ENCODE data around the gene RIPOR1. TPM values are rescaled to one million over a fixed set of nuclear protein-coding genes. Genes with fewer than 3 reads are reported as not detected.

Gene RIPOR1, protein sequence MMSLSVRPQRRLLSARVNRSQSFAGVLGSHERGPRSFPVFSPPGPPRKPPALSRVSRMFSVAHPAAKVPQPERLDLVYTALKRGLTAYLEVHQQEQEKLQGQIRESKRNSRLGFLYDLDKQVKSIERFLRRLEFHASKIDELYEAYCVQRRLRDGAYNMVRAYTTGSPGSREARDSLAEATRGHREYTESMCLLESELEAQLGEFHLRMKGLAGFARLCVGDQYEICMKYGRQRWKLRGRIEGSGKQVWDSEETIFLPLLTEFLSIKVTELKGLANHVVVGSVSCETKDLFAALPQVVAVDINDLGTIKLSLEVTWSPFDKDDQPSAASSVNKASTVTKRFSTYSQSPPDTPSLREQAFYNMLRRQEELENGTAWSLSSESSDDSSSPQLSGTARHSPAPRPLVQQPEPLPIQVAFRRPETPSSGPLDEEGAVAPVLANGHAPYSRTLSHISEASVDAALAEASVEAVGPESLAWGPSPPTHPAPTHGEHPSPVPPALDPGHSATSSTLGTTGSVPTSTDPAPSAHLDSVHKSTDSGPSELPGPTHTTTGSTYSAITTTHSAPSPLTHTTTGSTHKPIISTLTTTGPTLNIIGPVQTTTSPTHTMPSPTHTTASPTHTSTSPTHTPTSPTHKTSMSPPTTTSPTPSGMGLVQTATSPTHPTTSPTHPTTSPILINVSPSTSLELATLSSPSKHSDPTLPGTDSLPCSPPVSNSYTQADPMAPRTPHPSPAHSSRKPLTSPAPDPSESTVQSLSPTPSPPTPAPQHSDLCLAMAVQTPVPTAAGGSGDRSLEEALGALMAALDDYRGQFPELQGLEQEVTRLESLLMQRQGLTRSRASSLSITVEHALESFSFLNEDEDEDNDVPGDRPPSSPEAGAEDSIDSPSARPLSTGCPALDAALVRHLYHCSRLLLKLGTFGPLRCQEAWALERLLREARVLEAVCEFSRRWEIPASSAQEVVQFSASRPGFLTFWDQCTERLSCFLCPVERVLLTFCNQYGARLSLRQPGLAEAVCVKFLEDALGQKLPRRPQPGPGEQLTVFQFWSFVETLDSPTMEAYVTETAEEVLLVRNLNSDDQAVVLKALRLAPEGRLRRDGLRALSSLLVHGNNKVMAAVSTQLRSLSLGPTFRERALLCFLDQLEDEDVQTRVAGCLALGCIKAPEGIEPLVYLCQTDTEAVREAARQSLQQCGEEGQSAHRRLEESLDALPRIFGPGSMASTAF
- polyA plus RNA-seq (2012; ENCODE audit: low read depth, missing spikeins) = 11.4 TPM

GRCh38 chr16:67528222-67528869 is at the start of gene RIPOR1:
RIPOR1 (plus strand) TSS chr16:67528829; CDS start chr16:67538447, 9,618 bp downstream.
- peak; percentile 66 for DNase-seq (ENCODE audit: insufficient read length, low spot score)
- TF ChIP-seq SPI1 (IDR thresholded peaks at IDR 0.05; ENCODE audit: low read depth, low read length) (no peak), PAX5 (IDR thresholded peaks at IDR 0.05; ENCODE audit: insufficient read depth, low read length, severe bottlenecking) (no peak), TAF1 (IDR thresholded peaks at IDR 0.05; ENCODE audit: low read depth, low read length) (no peak), POLR2AphosphoS5 (IDR thresholded peaks at IDR 0.05; ENCODE audit: low read depth, low read length) (no peak), POU2F2 (IDR thresholded peaks at IDR 0.05; ENCODE audit: low read depth, low read length) (no peak), POLR2A (IDR thresholded peaks at IDR 0.05; ENCODE audit: low read depth, low read length) (no peak)
- FAIRE-seq = no peak

DNA sequence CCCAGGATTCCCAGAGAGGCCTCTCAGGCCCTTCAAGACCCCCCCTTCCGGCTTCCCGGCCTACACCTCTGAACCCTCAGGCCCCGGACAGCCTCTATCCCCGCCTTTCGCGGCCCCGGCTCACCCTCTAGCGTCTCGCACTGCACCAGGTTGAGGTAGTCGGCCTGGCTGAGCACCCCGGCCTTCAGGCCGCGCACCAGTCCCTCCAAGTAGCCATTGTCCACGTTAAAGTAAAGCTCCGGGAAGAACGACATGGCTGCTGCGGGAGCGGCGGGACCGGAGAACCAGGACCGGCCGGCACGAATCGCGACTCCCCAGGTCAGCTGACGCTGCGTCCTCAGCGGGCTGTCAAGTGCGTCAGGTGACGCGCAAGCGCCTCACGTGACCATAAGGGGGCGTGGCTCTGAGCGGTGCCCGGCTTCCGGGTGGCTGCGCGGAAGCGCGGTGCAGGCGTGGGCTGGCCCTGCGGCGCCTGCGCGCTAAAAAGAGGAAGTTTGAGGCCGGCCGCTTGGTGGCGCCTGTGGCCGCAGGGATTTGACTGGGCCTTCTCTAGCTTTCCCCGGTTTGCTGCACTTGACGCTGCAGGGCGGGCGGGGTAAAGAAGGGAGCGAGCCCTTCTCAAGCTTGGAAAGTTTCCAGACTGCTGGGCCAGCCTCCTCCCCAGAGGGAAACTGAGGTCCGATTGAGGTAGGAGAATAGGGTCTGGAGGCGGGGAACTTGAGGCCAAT is 47.6 kb upstream of the RIPOR1 start, which contains the start of gene ATP6V0D1:
Gene ATP6V0D1 (minus strand): TSS at position 325 of the 728 bp plus-strand sequence. CDS start 71 bp downstream, at position 254.
- peak; percentile 97 for DNase-seq (ENCODE audit: insufficient read length, low spot score)
- peak; percentile 96 for FAIRE-seq
- TF ChIP-seq SPI1 (IDR thresholded peaks at IDR 0.05; ENCODE audit: low read depth, low read length) = peak; percentile 74
- peak; percentile 74; the same call in 1 of the 2 replicates for TF ChIP-seq TAF1 (IDR thresholded peaks at IDR 0.05; ENCODE audit: low read depth, low read length)
- TF ChIP-seq POU2F2 (IDR thresholded peaks at IDR 0.05; ENCODE audit: low read depth, low read length) = peak; percentile 13; the same call in 1 of the 2 replicates
- peak; percentile 81 for TF ChIP-seq POLR2A (IDR thresholded peaks at IDR 0.05; ENCODE audit: low read depth, low read length)
- peak; percentile 52; the same call in 1 of the 2 replicates for TF ChIP-seq POLR2AphosphoS5 (IDR thresholded peaks at IDR 0.05; ENCODE audit: low read depth, low read length)
- TF ChIP-seq PAX5 (IDR thresholded peaks at IDR 0.05; ENCODE audit: insufficient read depth, low read length, severe bottlenecking) = peak; percentile 56

DNA sequence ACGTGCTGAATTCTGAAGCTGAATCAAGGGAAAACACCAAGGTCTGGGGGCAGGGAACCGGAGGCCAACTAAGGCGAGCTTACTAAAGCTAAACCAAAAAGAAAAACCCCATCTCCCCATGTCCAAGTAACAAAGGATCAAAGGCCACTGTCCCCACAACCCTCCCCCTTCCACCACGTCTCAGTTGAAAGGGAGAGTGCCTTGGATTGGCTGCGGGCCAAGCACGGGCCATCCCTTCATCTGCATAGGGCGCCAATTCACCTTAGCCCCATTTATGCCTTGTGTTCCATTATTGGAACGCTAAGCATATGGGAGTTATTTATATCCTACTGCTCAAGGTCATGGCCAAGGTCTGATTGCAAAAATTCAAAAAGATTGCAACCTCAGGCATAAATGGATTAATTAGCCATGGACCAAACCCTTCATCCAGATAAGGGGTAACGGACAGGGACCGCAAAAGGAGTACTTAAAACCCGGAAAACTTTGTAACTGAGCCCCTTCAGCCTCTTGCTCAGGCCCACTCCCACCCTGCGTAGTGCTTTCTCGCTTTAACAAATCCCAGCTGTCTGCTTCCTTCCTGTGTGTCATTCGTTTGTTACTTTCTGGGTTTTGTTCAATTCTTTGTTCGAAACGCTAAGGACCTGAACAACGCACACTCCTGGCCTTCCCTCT is 46.9 kb upstream of the RIPOR1 start:
- no peak for DNase-seq (ENCODE audit: insufficient read length, low spot score)
- no peak for FAIRE-seq

GRCh38 chr16:67482233-67482924 is 46.2 kb upstream of the RIPOR1 start:
- DNase-seq (ENCODE audit: insufficient read length, low spot score) (no peak), FAIRE-seq (no peak)

More for the DNA sequence above, 46.9 kb upstream of the RIPOR1 start:
- no peak for TF ChIP-seq POLR2A (IDR thresholded peaks at IDR 0.05; ENCODE audit: low read depth, low read length)
- no peak for TF ChIP-seq PAX5 (IDR thresholded peaks at IDR 0.05; ENCODE audit: insufficient read depth, low read length, severe bottlenecking)
- TF ChIP-seq POLR2AphosphoS5 (IDR thresholded peaks at IDR 0.05; ENCODE audit: low read depth, low read length) = no peak
- no peak for TF ChIP-seq SPI1 (IDR thresholded peaks at IDR 0.05; ENCODE audit: low read depth, low read length)
- TF ChIP-seq TAF1 (IDR thresholded peaks at IDR 0.05; ENCODE audit: low read depth, low read length) = no peak
- TF ChIP-seq POU2F2 (IDR thresholded peaks at IDR 0.05; ENCODE audit: low read depth, low read length) = no peak

DNA sequence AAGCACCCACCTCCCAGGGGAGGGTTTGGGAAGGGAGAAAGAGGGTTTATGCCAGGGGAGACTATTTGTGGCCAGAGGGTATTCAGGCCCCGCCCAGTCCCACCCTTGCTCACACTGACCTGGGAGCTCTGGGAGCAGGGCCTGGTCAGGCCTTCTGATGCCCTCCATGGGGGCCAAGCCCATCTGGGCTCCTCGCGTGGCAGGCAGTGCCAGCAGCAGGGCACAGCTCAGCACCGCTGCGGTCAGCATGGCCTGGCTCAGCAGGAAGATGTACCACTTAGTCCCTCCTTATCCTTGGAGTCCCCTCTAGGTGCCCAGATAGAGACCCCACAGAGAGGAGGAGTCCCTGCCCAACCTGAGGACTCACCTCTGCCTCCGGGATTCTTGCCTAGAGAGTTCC is 45.5 kb upstream of the RIPOR1 start, which contains the start of gene AGRP:
Gene AGRP (minus strand): TSS at position 398 of the 400 bp plus-strand sequence. CDS start 149 bp downstream, at position 249.
- no peak for FAIRE-seq
- TF ChIP-seq TAF1 (IDR thresholded peaks at IDR 0.05; ENCODE audit: low read depth, low read length) (no peak), POLR2AphosphoS5 (IDR thresholded peaks at IDR 0.05; ENCODE audit: low read depth, low read length) (no peak), PAX5 (IDR thresholded peaks at IDR 0.05; ENCODE audit: insufficient read depth, low read length, severe bottlenecking) (no peak), POU2F2 (IDR thresholded peaks at IDR 0.05; ENCODE audit: low read depth, low read length) (no peak), SPI1 (IDR thresholded peaks at IDR 0.05; ENCODE audit: low read depth, low read length) (no peak), POLR2A (IDR thresholded peaks at IDR 0.05; ENCODE audit: low read depth, low read length) (no peak)
- DNase-seq (ENCODE audit: insufficient read length, low spot score) = no peak

More at GRCh38 chr16:67482233-67482924, 46.2 kb upstream of the RIPOR1 start:
- no peak for TF ChIP-seq PAX5 (IDR thresholded peaks at IDR 0.05; ENCODE audit: insufficient read depth, low read length, severe bottlenecking)
- no peak for TF ChIP-seq TAF1 (IDR thresholded peaks at IDR 0.05; ENCODE audit: low read depth, low read length)
- no peak for TF ChIP-seq POU2F2 (IDR thresholded peaks at IDR 0.05; ENCODE audit: low read depth, low read length)
- TF ChIP-seq POLR2A (IDR thresholded peaks at IDR 0.05; ENCODE audit: low read depth, low read length) = no peak
- TF ChIP-seq POLR2AphosphoS5 (IDR thresholded peaks at IDR 0.05; ENCODE audit: low read depth, low read length) = no peak
- no peak for TF ChIP-seq SPI1 (IDR thresholded peaks at IDR 0.05; ENCODE audit: low read depth, low read length)

DNA sequence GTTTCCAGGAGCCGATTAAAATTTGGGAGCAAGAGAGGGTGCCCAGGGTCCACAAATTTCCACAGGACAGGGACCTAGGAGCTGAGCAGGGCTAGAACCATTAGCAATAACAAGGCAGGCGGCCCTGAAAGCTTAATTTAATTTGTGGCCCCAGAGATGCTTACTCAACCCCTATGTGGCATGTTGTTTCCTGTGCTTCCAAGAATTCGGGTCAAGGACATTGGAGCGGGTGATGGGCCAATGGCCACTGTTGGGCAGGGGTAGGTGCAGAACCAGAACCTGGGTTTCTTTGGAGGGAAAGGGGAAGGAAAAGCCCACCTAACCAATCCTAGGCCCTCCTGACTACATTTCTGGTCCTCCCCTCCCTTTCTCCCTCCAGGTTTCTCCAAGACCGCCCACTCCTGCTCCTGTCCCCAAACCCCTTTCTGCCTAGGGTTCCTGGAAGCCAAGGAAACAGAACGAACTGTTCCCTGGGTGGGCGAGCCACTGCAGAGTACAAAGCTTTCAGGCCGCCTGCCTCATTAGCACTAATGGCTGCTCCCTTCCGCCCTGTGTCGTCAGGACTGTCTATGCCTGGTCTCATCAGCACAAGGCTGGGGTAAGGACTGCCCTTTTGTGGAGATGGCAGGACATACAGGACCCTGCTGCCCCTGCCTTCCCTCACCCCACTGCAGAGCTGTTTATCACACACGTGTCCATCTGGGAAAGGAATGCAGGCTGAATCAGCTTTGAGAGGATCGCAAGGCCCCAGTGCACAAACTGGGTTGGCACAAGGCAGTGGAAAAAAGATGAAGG is 44.7 kb upstream of the RIPOR1 start:
- TF ChIP-seq PAX5 (IDR thresholded peaks at IDR 0.05; ENCODE audit: insufficient read depth, low read length, severe bottlenecking) (no peak), POLR2A (IDR thresholded peaks at IDR 0.05; ENCODE audit: low read depth, low read length) (no peak), POU2F2 (IDR thresholded peaks at IDR 0.05; ENCODE audit: low read depth, low read length) (no peak), SPI1 (IDR thresholded peaks at IDR 0.05; ENCODE audit: low read depth, low read length) (no peak), POLR2AphosphoS5 (IDR thresholded peaks at IDR 0.05; ENCODE audit: low read depth, low read length) (no peak), TAF1 (IDR thresholded peaks at IDR 0.05; ENCODE audit: low read depth, low read length) (no peak)
- FAIRE-seq (no peak), DNase-seq (ENCODE audit: insufficient read length, low spot score) (no peak)
